Ascending aorta (tissue), 2 donors: ENCODE measurements around the gene ULK2. TPM values are rescaled to one million over a fixed set of nuclear protein-coding genes. Genes with fewer than 3 reads are reported as not detected.

Source experiments
- DNase-seq, 2 donors: peaks; one replicate each; pipeline ENCODE4 v3.0.0-alpha.2; 2019; ENCODE audit warnings: low spot score in 2 of 2
- H3K27ac ChIP-seq, 2 donors: fragments of 200-600 bp; sonication (generic); one replicate each; pipeline ENCODE4 v1.5.1; 2016 to 2017; ENCODE audit warnings: mild to moderate bottlenecking in 1 of 2
- H3K27me3 ChIP-seq: fragments of 200-600 bp; sonication (generic); one replicate; pipeline ENCODE4 v1.5.1; 2017
- H3K36me3 ChIP-seq, 2 donors: fragments of 200-600 bp; sonication (generic); one replicate each; pipeline ENCODE4 v1.5.1; 2016
- H3K4me1 ChIP-seq, 2 donors: fragments of 200-600 bp; sonication (generic); one replicate each; pipeline ENCODE4 v1.5.1; 2016 to 2017; ENCODE audit warnings: mild to moderate bottlenecking in 1 of 2
- H3K4me3 ChIP-seq, 2 donors: fragments of 200-600 bp; sonication (generic); one replicate each; pipeline ENCODE4 v1.5.1; 2016 to 2017; ENCODE audit warnings: mild to moderate bottlenecking in 1 of 2
- H3K9me3 ChIP-seq, 2 donors: fragments of 200-600 bp; sonication (generic); one replicate each; pipeline ENCODE4 v1.5.1; 2016
- CTCF ChIP-seq, 3 experiments: fragments of 200-600 bp in 2 of 3; fragments of 450-650 bp in 1 of 3; sonication (generic) in 2 of 3; IDR thresholded peaks; one replicate each; pipeline ENCODE4 v1.5.1; 2016 to 2019; ENCODE audit warnings: antibody characterized with exemption in 3 of 3, mild to moderate bottlenecking in 1 of 3, moderate library complexity in 1 of 3
- intact Hi-C: fragments of 100-400 bp; cut with DNase I; formaldehyde crosslinking; loops from one replicate; pipeline ENCODE4 v1.15.1; 2023
- total RNA-seq: library from RNA; depleted of rRNA; stranded (reverse); fragments of >200 nt; gene quantifications from one replicate; pipeline ENCODE4 v1.1.0, GENCODE V29; 2016

Gene ULK2
- total RNA-seq, 1 donor from 2014 or later: 7.1 TPM

- intact Hi-C loops: no loop called here
- no peak overlapping the region for H3K4me3 ChIP-seq
- no peaks in the 10 kb centered on the region for H3K27me3 ChIP-seq
- H3K9me3 ChIP-seq: no peaks in the 10 kb centered on the region
- no peak overlapping the region for H3K27ac ChIP-seq
- H3K4me1 ChIP-seq: no peaks in the 10 kb centered on the region
- TF ChIP-seq CTCF (IDR thresholded peaks at IDR 0.05): no peak
- no peak for DNase-seq
- H3K36me3 ChIP-seq: peaks cover 31% of the 10 kb centered on the region in 2 donors
Observed at GRCh38 chr17:19787733-19788357, 79.9 kb downstream of the ULK2 start.

GRCh38 chr17:19785854-19786253 is 81.9 kb downstream of the ULK2 start:
- Histone ChIP-seq H3K27me3 (no peaks in the 10 kb centered on the region), H3K9me3 (no peaks in the 10 kb centered on the region), H3K4me3 (no peak overlapping the region), H3K27ac (no peak overlapping the region), H3K4me1 (no peaks in the 10 kb centered on the region), H3K36me3 (peaks cover 33 to 42% of the 10 kb centered on the region in 2 donors)
- no peak for DNase-seq
- intact Hi-C loops: no loop called here
- TF ChIP-seq CTCF (IDR thresholded peaks at IDR 0.05): no peak

- no peaks in the 10 kb centered on the region for H3K4me1 ChIP-seq
- TF ChIP-seq CTCF (IDR thresholded peaks at IDR 0.05): no peak
- intact Hi-C loops: no loop called here
- H3K27ac ChIP-seq: no peak overlapping the region
- peaks cover 48 to 63% of the 10 kb centered on the region in 2 donors for H3K36me3 ChIP-seq
- DNase-seq: no peak
- no peaks in the 10 kb centered on the region for H3K27me3 ChIP-seq
- no peaks in the 10 kb centered on the region for H3K9me3 ChIP-seq
- no peak overlapping the region for H3K4me3 ChIP-seq
Observed at GRCh38 chr17:19781488-19782458, 86.0 kb downstream of the ULK2 start.

DNA sequence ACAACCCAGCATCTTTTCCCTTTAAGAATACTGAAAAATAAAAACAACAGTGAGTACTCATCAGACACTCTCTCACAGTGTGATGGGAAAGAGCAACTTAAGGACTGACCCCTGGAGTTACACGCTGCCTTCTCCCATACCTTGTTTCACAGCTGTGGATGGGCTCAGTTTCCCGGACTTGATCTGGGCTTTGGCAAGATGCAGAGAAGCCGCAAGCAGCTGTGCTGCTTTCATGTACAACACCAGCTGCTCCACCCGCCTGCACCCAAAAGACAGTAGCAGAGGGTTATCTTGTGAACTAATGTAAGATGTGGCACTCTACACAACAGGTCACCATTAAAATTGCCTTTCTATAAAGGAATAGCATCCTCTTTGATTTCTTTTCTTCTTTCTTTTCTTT is 86.9 kb downstream of the ULK2 start:
- no peak for DNase-seq
- peaks cover 55 to 72% of the 10 kb centered on the region in 2 donors for H3K36me3 ChIP-seq
- H3K4me3 ChIP-seq: no peak overlapping the region
- intact Hi-C loops: no loop called here
- no peaks in the 10 kb centered on the region for H3K27me3 ChIP-seq
- H3K4me1 ChIP-seq: no peaks in the 10 kb centered on the region
- no peak overlapping the region for H3K27ac ChIP-seq
- no peak for TF ChIP-seq CTCF (IDR thresholded peaks at IDR 0.05)
- H3K9me3 ChIP-seq: no peaks in the 10 kb centered on the region

GRCh38 chr17:19773534-19773933 is 94.2 kb downstream of the ULK2 start:
- no peak overlapping the region for H3K4me3 ChIP-seq
- DNase-seq: no peak
- H3K27me3 ChIP-seq: no peaks in the 10 kb centered on the region
- H3K4me1 ChIP-seq: no peaks in the 10 kb centered on the region
- no peak for TF ChIP-seq CTCF (IDR thresholded peaks at IDR 0.05)
- peaks cover 33 to 41% of the 10 kb centered on the region in 2 donors for H3K36me3 ChIP-seq
- H3K27ac ChIP-seq: no peak overlapping the region
- no peaks in the 10 kb centered on the region for H3K9me3 ChIP-seq
- intact Hi-C loops: no loop called here
